T-helper 1 cell (primary cell): Measurements from ENCODE around the gene CLGN.

ENCODE experiments used
- DNase-seq, 5 donors: peaks; one replicate each; pipeline ENCODE4 v3.0.0-alpha.2; 2012 to 2020

Gene CLGN

DNA sequence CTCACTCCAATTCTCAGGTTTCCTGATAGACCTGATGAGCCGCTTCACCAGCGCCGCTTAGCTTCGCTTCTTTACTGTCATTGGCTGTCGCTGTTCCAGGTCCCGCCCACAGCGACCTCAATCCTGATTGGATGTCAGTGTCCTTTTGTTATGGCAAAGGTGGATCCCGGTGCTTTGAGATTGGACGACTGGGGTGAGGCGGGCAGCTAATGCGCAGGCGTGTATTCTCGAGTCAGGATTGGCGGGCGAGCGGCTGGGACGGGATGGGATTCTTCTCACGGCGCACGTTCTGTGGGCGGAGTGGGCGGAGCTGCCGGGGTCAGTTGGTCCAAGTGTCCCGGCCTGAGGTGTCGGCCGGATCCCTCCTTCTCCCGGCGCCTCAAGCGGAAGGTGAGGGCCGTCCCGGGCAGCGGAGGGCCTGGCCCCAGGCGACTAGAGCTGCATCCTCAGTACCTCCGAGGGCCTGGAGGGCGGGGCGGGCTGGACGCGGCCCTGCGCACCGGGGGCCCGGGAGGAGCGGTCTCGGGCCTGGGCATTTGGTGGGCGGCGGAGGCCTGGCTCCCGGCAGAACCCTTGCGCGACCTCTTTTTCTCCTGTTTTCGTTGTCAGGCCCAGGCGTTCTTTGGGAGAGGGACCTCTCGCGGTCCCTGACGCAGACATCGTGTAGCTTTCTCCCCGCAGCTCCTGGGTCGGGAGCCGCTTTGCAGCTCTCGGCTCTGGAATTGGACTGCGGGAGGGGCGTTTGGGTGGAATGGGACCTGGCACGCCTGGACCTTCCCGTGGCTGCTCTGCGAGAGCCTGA is 53.9 kb downstream of the CLGN start, which contains the start of gene SCOC:
SCOC (plus strand) TSS at position 319 of the 802 bp plus-strand sequence. CDS start 5,525 bp downstream, outside the sequence.
- peak; percentile 93 to 97 (median 95) for DNase-seq

DNA sequence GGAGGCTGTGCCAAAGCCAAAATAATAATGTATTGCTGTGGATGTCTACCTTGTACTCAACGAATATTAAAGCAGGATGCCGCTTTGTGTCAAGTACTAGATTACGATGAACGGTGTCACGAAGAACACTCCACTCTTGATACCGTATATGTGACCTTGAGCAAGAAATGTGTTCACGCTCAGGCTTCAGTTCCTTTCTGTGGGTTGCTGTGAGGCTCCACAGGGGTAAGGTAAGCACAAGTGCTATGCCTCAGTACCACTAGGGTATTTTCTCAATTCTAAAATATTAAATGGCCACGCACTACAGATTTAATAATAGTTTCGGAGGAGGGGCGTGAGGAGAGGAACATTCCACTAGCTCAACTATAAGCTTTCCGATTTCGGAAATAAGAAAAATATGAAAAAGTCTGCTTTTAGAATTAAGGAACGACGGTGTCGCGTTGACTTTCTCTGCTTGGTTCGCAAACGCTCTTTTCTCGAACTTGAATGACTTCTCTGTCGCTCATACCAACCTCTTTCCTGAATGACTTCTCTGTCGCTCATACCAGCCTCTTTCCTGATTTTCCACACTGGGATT is 54.6 kb downstream of the CLGN start:
- DNase-seq = peak in 3 of 5 donors; percentile 8 to 55 (median 16)

DNA sequence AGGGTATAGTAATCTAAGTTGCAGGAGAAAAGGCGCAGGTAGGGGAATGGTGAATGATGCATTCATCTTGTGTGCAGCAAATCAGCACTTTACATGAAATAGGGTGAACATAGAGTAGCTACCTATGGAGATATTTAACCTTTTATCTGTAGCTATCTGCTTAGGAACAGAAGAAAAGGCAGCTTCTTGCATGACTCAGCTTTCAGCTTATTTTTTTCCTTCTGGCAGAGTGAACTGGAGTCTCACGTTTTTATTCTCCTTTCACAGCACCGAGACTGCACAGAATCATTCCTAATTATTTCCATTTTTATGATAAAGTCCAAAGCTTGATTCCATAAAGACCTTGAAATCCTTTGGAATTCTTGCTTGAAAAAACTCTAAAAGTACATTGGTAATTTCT is 58.8 kb downstream of the CLGN start:
- no peak for DNase-seq

DNA sequence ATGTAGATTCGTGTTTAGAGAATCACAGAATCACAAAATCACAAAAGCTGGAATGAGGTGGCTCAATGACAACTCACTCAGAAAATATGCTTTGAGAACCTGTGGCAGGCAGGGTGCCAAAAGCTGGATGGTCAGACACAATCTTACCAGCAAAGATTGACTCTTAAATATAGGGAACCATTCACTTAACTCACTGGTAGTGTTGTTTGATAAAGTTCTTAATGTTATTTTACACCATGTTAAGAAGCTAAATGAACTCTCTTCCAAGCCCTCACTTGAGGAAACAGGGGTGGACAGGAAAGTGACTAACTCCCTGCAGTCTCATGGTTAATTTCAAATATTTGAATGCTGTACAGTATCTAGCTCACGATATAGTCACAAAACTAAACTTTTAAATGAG is 59.7 kb downstream of the CLGN start:
- DNase-seq = no peak

DNA sequence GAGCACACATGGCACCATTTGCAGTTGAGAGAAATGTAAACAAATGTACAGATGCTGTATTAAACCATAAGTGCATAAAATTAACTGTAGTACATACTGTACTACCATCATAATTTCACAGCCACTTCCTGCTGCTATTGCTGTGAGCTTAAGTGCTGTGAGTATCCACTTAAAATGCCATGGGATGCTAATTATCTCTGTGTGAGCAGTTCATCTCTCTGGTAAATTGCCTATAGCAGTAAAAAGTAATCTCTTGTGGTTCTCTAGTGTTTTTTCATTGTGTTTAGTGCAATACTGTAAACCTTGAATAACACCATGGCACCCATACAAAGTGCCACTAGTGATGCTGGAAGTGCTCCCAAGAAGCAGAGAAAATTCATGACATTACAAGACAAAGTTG is 63.9 kb downstream of the CLGN start:
- DNase-seq = no peak

DNA sequence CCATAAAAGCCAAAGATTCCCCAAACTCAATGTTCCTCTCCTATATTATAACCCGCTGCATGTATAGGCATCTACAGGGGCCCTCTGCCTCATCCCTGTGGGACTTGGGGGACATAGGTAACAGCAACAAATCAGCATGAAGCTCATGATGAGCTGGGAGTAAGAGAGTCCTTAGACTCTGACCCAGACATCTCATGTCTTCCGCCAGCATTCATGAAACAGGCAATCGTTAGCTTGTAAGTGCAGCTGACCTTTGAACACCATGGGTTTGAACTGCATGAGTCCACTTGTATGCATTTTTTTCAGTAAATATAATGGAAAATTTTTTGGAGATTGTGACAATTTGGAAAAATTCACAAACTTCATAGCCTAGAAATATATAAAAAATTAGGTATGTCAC is 64.4 kb downstream of the CLGN start:
- no peak for DNase-seq

DNA sequence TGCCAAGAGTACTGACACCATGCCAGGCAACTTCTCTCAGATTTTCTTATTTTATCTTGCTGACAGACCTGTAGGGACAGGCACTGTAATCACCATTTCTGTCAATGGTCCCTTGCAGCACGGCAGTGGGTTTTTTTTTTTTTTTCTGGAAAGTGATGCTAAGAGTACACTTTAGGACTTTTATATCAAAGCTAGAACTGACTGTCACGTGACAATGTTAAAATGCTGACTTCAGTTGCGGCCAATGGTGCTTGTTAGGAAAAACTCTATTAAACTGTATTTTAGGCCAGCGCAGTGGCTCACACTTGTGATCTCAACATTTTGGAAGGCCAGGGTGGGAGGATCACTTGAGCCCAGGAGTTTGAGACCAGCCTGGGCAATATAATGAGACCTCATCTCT is 66.3 kb downstream of the CLGN start:
- DNase-seq = no peak

DNA sequence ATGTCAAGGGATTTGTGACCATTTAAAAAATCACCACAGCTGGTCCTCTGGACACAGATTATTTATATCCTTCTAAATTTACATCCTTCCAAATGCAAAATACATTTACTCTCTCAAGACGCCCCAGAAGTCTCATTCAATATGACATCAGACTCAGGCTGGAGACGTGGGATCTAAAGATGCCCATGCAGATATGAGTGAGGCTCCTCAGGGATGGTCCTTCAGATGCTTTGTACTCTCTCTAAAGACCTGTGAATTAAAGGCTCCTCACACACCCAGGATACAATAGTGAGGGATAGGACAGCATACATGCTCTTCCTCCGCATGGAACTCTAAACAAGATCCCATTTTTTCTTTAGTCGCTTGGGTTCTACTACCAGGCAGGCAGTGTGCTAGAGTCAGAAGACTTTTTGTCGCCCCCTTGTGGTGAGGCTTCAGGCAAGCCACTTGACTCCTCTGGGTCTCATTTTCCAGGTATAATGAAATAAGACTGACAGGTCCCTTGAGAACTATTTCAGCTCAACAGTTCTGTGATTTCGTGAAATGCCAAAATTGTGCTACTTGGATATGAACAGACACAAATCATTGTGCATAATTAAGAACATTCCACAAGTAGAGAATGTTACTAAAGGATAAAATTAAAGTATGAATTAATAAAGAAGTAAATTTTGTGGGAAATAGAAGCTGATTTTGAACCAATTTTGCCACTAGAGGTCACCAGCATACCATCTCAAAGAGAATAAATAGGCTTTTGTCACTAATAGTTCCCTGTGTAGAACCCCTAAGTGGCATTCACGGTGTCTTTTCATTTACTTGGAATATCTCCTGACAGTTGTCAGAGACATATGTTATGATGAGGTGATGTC is 67.7 kb downstream of the CLGN start:
- DNase-seq = peak; percentile 40 to 73 (median 66)

DNA sequence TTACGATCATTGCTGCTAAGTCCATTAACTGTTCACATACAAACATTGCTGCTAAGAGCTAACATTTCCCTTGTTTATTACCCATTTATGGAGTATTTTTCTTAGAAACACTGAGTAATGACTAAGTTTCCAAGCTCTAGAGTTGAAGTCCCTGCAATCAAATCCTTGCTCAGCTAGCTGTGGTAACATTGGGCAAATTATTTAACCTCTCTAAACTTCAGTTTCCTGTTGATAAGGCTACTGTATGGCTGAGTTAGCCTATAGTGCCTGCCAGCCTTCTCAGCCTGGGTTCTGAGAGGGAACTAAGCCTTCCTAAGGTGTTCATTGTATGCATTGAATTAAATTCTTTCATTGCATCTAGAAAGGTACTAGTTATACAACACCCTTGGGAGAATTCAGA is 69.2 kb downstream of the CLGN start:
- no peak for DNase-seq

DNA sequence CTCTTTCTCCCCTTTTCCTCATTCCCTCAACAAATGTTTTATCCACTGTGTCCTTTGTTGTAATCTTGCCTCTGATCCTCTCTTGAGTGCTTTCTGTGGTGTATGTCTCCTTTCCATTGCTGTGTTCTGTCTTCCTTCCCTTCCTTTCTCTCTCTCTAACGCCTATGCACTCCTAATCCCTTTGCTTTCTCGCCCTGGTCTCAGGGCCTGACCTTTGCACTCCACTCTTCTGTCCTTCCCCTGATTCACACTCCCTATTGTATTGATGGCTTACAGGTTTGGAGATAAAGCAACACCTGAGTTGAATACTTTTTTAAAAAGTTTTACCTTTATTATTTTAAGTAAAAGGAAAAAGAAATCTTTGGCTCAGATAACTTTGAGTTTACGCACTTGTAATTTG is 69.6 kb downstream of the CLGN start:
- DNase-seq = no peak

DNA sequence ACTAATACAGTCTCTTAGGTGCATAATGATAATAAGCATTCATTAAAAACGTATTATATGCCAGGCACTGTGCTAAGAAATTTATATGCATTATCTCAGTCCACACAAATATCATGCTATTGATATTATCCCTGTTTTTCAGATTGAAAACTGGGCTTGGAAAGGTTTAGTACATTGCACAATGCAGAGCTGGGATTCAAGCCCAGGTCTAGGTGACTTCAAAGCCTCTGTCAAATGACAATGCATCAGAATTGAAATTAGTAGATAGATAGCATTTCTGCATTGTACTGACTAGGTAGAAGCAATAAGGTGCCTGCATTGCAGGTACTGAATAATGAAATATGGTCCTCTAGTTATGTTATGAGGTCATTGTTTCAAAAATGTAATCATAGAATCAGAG is 72.2 kb downstream of the CLGN start:
- DNase-seq = no peak

DNA sequence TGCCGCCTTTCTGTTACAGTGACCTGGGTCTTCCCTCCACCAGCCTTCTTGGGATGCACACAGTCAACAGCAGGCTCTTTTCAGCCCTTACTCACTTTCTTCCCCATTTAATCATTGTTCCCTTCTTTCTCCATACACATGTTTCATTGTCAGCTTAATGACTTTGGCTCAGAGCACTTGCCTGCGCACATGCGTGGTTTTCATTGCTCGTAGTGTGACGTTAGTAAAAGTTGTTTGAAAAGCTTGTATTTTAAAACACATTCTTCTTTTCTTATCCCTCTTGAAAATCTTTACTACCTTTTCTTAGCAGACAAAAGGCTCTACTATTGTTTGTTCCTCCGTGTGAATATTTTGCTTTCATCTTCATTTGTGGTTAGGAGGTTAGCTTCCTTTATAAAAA is 73.7 kb downstream of the CLGN start:
- no peak for DNase-seq

DNA sequence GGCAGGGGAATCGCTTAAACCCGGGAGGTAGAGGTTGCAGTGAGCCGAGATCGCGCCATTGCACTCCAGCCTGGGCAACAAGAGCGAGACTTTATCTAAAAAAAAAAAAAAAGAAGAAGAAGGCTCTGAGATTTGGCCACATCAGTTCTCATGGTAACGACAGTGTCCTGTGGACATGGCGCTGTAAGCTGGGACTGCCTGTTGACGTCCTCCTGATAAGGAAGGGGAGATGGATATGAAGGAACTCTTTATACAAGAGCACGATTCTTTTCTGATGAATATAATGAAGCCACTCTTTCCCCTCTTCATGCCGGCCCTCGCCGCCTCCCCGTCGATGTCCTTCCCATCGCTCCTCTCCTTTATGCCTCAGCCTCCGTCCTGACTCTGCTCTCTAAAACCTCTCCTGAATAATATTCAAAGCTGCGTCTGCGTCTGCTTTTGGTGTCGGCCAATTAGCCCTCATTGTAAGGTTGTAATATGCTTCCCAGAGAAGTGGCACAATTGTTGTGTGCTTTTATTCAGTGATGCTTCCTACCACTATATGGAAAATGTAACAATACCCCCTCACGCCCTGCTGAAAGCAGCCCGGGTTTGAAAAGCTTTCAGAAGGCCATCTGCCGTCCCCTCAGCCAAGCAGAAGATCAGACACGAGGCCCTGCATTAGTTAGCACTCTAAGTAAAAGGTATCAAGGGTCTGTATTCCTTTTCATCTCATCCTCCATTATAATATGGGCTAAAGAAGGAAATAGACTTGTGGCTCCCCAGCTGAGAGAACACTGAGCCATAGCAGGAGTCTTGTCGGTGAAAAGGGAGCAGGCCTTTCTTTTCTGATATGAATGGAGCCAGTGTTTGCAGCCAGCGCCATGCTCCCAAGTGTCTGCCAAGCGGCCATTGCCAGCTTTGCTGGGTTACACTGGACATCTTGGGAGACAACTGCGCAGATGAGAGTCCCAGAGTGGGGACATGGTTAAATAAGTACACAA is 76.1 kb downstream of the CLGN start:
- no peak for DNase-seq

DNA sequence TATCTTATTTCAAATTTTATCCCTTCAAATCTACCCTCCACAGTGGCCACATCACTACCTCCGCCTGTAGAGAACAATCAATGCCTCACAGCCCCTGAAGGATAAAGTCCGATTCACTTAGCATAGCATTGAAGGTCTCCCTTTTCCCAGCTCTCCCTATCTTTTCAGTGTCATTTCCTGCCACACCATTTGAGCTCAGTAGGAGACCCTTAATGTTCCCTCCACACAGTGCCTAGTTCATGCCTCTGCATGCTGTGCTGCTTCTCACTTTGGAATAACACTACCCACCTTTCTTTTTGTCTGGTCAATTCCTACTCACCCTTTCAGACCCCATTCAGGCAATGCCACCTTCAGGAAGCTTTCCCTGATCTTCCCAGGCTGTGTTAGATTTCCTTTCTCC is 77.6 kb downstream of the CLGN start:
- no peak for DNase-seq

DNA sequence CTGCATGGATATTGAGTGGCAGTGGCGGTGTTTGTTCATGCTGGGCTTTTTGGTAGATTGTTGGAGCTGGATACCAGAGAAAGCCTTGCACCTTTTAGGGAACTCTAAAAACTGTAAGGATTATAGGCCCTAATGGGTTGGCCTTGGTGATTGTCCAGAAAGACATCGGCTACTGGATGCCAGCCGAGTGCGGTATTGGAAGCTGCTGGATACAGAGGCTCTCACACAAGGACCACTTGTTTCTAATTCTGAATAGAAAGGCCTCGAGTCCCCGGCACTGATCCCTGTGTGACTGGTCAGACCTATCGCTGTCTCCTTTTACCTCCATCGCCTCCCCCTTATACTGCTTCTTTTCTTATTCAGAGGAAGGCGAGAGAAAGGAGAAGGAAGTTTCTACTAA is 81.3 kb downstream of the CLGN start:
- no peak for DNase-seq

DNA sequence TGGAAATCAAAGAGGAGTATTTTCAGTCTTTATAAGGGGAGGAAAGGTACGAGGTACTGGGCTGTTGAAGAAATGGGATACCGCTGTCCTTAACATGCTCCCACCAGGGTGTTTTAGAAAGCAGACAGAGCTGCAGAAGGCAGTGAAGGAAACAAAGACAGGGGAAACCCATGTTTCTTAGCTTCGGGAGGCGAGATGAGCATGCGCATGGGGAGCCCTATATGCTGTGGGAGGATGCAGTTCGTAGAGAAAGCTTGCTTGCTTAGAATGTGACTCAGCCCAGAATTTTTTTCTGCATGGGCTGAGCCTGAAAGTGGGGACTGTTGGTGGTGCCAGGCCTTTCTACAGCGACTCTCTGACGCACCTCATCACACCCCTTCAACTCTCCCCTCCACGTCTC is 82.8 kb downstream of the CLGN start:
- DNase-seq = no peak

DNA sequence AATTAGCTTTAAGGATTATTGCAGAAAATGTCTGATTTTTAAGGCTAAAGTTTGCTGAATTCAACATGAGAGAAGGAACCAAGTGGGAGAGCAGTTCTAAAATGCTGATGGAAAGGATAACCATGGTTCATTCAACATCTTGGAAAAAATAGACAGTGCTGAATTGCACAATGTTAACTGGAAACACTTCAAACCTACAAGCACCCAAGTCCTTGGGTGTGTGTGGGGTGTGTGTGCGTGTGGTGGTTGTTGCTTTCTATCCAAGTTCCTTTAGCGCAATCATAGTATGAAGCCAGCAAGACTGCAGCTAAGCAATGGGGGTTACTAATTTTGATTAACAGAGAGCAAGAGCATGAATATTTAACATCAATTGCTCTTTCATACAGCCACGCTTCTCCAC is 83.3 kb downstream of the CLGN start:
- no peak for DNase-seq

DNA sequence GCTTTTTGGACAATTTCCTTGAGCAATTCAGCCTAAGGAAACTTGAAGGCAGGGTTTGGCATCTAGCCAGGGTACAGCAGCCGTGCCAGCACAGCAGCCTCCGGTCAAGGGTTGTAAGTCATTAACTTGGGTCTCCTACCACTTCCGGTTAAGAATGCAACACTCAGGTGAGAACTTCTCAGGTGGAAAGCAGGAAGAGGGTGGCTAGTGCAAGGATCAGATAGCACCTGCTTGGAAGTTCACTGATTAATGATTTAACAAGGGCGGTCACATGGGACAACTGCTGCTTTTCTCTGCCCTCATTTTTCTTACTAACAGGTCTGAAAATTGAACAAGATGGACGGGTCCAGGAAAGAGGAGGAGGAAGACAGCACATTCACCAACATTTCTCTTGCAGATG is 84.1 kb downstream of the CLGN start:
- DNase-seq = no peak

DNA sequence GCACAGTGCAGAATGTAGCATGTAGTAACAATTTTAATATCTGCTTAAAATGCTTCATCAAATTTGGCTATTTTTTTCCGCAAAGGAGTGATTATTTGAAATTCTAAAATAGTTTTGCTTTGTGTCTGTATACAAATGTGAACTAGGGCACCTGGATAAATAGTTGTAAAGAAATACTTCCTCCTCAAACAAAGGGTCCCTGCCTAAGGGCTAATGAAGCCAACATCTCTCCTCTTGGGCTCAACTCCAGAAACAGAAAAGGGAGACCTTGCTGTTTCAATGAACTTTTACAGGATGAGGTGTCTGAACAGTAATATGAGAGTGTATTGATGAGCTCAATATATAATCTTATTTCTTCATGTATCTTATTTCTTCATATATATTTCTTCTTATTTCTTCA is 84.8 kb downstream of the CLGN start:
- DNase-seq = no peak
